Forelimb muscle (tissue), 1 donor: ENCODE data around the gene ZNF487. TPM values are rescaled to one million over a fixed set of nuclear protein-coding genes. Genes with fewer than 3 reads are reported as not detected.

Experiments
- DNase-seq: peaks from one replicate; pipeline ENCODE4 v3.0.0-alpha.2; 2013; ENCODE audit warnings: low read depth
- polyA plus RNA-seq: library from polyadenylated mRNA; unstranded; fragments of 120-200 nt; gene quantifications from one replicate; pipeline ENCODE4 v1.2.1, GENCODE V29; 2013; ENCODE audit not compliant: insufficient read length

Gene ZNF487
- polyA plus RNA-seq, 1 donor, result 4.6 TPM

- DNase-seq, result no peak
Observed at GRCh38 chr10:43502931-43503330, 66.0 kb downstream of the ZNF487 start.

- no peak for DNase-seq
Observed at GRCh38 chr10:43524434-43525247, 87.7 kb downstream of the ZNF487 start.

Other genes with a start within 250 kb of the ZNF487 start
- gene RASGEF1A, start 170.0 kb upstream of the ZNF487 start, polyA plus RNA-seq, result 0.43 TPM
- 1.1 TPM for gene FXYD4, start 65.5 kb upstream of the ZNF487 start, polyA plus RNA-seq
- gene HNRNPF, start 27.9 kb upstream of the ZNF487 start, polyA plus RNA-seq, result 100.0 TPM
- gene ZNF239, start 137.5 kb downstream of the ZNF487 start, polyA plus RNA-seq, result 6.6 TPM
- gene ZNF485, start 169.3 kb downstream of the ZNF487 start, polyA plus RNA-seq, result 2.7 TPM
- gene ZNF32, start 211.8 kb downstream of the ZNF487 start, polyA plus RNA-seq, result 46.8 TPM